Loucy (cell line): ENCODE measurements around the gene SOX30.
"Not testable (repeated sequence)": the region's sequence is repeated elsewhere in the genome, so short reads cannot be mapped to it uniquely, and the experiment has no call there.

Experiments
- CTCF ChIP-seq: fragments of 200-600 bp; sonication (generic); conservative IDR thresholded peaks from 2 replicates; pipeline ENCODE4 v1.5.1; 2014; ENCODE audit warnings: mild to moderate bottlenecking, antibody characterized with exemption, low read length
- EZH2phosphoT487 ChIP-seq: fragments of 200-600 bp; IDR thresholded peaks from 2 replicates; pipeline ENCODE4 v1.6.1; 2018; ENCODE audit warnings: antibody characterized with exemption, mild to moderate bottlenecking, moderate library complexity, borderline replicate concordance

- not testable (repeated sequence) for TF ChIP-seq CTCF, EZH2phosphoT487
Observed at GRCh38 chr5:157696154-157696553, 43.9 kb upstream of the SOX30 start.
